H1 (cell line): ENCODE results near the gene KLKB1. TPM values are rescaled to one million over a fixed set of nuclear protein-coding genes. Genes with fewer than 3 reads are reported as not detected.
A peak's percentile ranks its signal among the peaks of the same experiment; 100 is the strongest.

ENCODE experiments used
- CTCF ChIA-PET: fragments of 300-600 bp; sonication (Branson Sonifier 250); formaldehyde crosslinking; loops from one replicate; lab custom pipeline; 2021; ENCODE audit not compliant: partially characterized antibody; lab: Charles Lee
- POLR2A ChIA-PET: fragments of 300-600 bp; sonication (Branson Sonifier 250); formaldehyde crosslinking; loops from one replicate; lab custom pipeline; 2021; ENCODE audit warnings: inconsistent platforms; ENCODE audit not compliant: partially characterized antibody; lab: Charles Lee
- DNase-seq, 2 experiments: peaks; one replicate each; pipeline versions ENCODE4 v3.0.0 to v3.0.0-alpha.2; 2010 to 2022; ENCODE audit warnings: low spot score in 2 of 2, low read depth in 1 of 2, mixed read lengths in 1 of 2
- FAIRE-seq: peaks from 2 replicates; lab custom pipeline; 2011; peaks lifted over from hg19 to GRCh38; lab: Jason Lieb, UNC
- H2AFZ ChIP-seq: 2 replicates; pipeline ENCODE4 v1.8.1; 2012; ENCODE audit warnings: low read length, inconsistent platforms
- H2AK5ac ChIP-seq: 2 replicates; pipeline ENCODE4 v1.6.1; 2013; ENCODE audit warnings: low read depth, low read length
- H2BK120ac ChIP-seq: replicated peaks from 2 replicates; pipeline ENCODE3; 2013; ENCODE audit warnings: low read depth, low read length, inconsistent platforms
- H2BK12ac ChIP-seq: 2 replicates; pipeline ENCODE4 v1.6.1; 2013; ENCODE audit warnings: low read depth, low read length
- H2BK15ac ChIP-seq: 2 replicates; pipeline ENCODE4 v1.6.1; 2013; ENCODE audit warnings: low read length
- H2BK20ac ChIP-seq: 2 replicates; pipeline ENCODE4 v1.6.1; 2013; ENCODE audit warnings: low read length
- H2BK5ac ChIP-seq: 2 replicates; pipeline ENCODE4 v1.6.1; 2013; ENCODE audit warnings: low read depth, low read length
- H3K14ac ChIP-seq: 2 replicates; pipeline ENCODE4 v1.6.1; 2013; ENCODE audit warnings: inconsistent platforms; ENCODE audit not compliant: insufficient read length
- H3K18ac ChIP-seq: 2 replicates; pipeline ENCODE4 v1.6.1; 2013; ENCODE audit warnings: low read length; ENCODE audit errors: extremely low read depth
- H3K23ac ChIP-seq: 2 replicates; pipeline ENCODE4 v1.6.1; 2013; ENCODE audit warnings: inconsistent platforms; ENCODE audit not compliant: insufficient read length
- H3K23me2 ChIP-seq: 2 replicates; pipeline ENCODE4 v1.6.1; 2013; ENCODE audit warnings: low read depth, low read length
- H3K27ac ChIP-seq: 2 replicates; pipeline ENCODE4 v1.6.1; 2011; ENCODE audit warnings: low read depth, low read length, inconsistent platforms
- H3K27me3 ChIP-seq, 4 experiments: replicated peaks in 1 of 4; 1 replicate in 1 of 4; 2 replicates in 3 of 4; pipeline versions ENCODE4 v1.6.1 to v1.8.1; 2011 to 2013; ENCODE audit warnings: low read length in 3 of 4, mild to moderate bottlenecking in 3 of 4, inconsistent platforms in 2 of 4, mixed read lengths in 2 of 4, moderate library complexity in 1 of 4; ENCODE audit not compliant: control insufficient read depth in 3 of 4, insufficient read depth in 3 of 4; ENCODE audit errors: extremely low read depth in 1 of 4
- H3K36me3 ChIP-seq, 4 experiments: 2 replicates each; pipeline versions ENCODE4 v1.6.1 to v1.8.1; 2011 to 2013; ENCODE audit warnings: mild to moderate bottlenecking in 4 of 4, low read length in 3 of 4, moderate library complexity in 2 of 4, control low read depth in 1 of 4, inconsistent platforms in 1 of 4; ENCODE audit not compliant: insufficient read depth in 4 of 4, control insufficient read depth in 2 of 4
- H3K4ac ChIP-seq: replicated peaks from 2 replicates; pipeline ENCODE3; 2013; ENCODE audit warnings: low read length, low read depth, mixed read lengths, inconsistent platforms; ENCODE audit not compliant: insufficient read length
- H3K4me1 ChIP-seq, 4 experiments: replicated peaks in 1 of 4; 1 replicate in 1 of 4; 2 replicates in 3 of 4; pipeline versions ENCODE4 v1.6.1 to v1.8.1; 2011 to 2013; ENCODE audit warnings: low read length in 3 of 4, inconsistent platforms in 2 of 4, mixed read lengths in 1 of 4; ENCODE audit not compliant: insufficient read depth in 4 of 4, control insufficient read depth in 3 of 4
- H3K4me2 ChIP-seq, 2 experiments: 2 replicates each; pipeline versions ENCODE4 v1.6.1 to v1.8.1; 2011 to 2013; ENCODE audit warnings: low read depth in 2 of 2, low read length in 2 of 2, control low read depth in 1 of 2, inconsistent platforms in 1 of 2, mild to moderate bottlenecking in 1 of 2; ENCODE audit not compliant: insufficient read depth in 1 of 2
- H3K4me3 ChIP-seq, 4 experiments: fragments of 200-600, 300-600 bp in 1 of 4; sonication (generic), shearing (Covaris generic), sonication (Bioruptor Twin) in 1 of 4; 2 replicates each; pipeline versions ENCODE4 v1.5.1 to v1.8.1; 2011 to 2016; ENCODE audit warnings: low read length in 4 of 4, low read depth in 3 of 4, control low read depth in 2 of 4, inconsistent platforms in 2 of 4, mild to moderate bottlenecking in 2 of 4, mixed read lengths in 1 of 4, moderate library complexity in 1 of 4; ENCODE audit not compliant: insufficient read depth in 2 of 4; ENCODE audit errors: extremely low read depth in 1 of 4
- H3K56ac ChIP-seq: replicated peaks from 2 replicates; pipeline ENCODE3; 2013; ENCODE audit warnings: low read depth, mild to moderate bottlenecking, mixed read lengths, low read length, inconsistent platforms; ENCODE audit not compliant: insufficient read length
- H3K79me1 ChIP-seq: 2 replicates; pipeline ENCODE4 v1.6.1; 2013; ENCODE audit warnings: low read depth, low read length, control low read depth
- H3K79me2 ChIP-seq, 2 experiments: 2 replicates each; pipeline versions ENCODE4 v1.6.1 to v1.8.1; 2012 to 2013; ENCODE audit warnings: low read length in 2 of 2, mild to moderate bottlenecking in 2 of 2, inconsistent platforms in 1 of 2; ENCODE audit not compliant: insufficient read depth in 2 of 2, control insufficient read depth in 1 of 2
- H3K9ac ChIP-seq, 4 experiments: replicated peaks in 1 of 4; 1 replicate in 1 of 4; 2 replicates in 3 of 4; pipeline versions ENCODE4 v1.6.1 to v1.8.1; 2011 to 2013; ENCODE audit warnings: low read depth in 3 of 4, low read length in 3 of 4, control low read depth in 2 of 4, mild to moderate bottlenecking in 2 of 4, moderate library complexity in 2 of 4, inconsistent platforms in 1 of 4; ENCODE audit errors: extremely low read depth in 1 of 4
- H3K9me3 ChIP-seq, 2 experiments: 2 replicates each; pipeline versions ENCODE4 v1.6.1 to v1.8.1; 2012 to 2013; ENCODE audit warnings: mild to moderate bottlenecking in 2 of 2, moderate library complexity in 2 of 2, control low read depth in 1 of 2, inconsistent platforms in 1 of 2, low read depth in 1 of 2, low read length in 1 of 2, mixed read lengths in 1 of 2; ENCODE audit not compliant: insufficient read depth in 2 of 2
- H4K20me1 ChIP-seq, 2 experiments: replicated peaks in 1 of 2; 2 replicates each; pipeline versions ENCODE3 to v1.8.1; 2011 to 2013; ENCODE audit warnings: inconsistent platforms in 2 of 2, low read length in 2 of 2, mild to moderate bottlenecking in 1 of 2; ENCODE audit not compliant: insufficient read depth in 2 of 2, control insufficient read depth in 1 of 2
- H4K5ac ChIP-seq: 2 replicates; pipeline ENCODE4 v1.6.1; 2013; ENCODE audit warnings: low read length, low read depth, mixed read lengths, inconsistent platforms; ENCODE audit not compliant: insufficient read length
- H4K8ac ChIP-seq: 2 replicates; pipeline ENCODE4 v1.8.0; 2013; ENCODE audit warnings: mild to moderate bottlenecking, moderate library complexity, low read length, inconsistent platforms; ENCODE audit not compliant: insufficient read depth; ENCODE audit errors: extremely low read depth
- H4K91ac ChIP-seq: replicated peaks from 2 replicates; pipeline ENCODE3; 2013; ENCODE audit warnings: low read length, mixed read lengths, inconsistent platforms; ENCODE audit not compliant: insufficient read length
- CHD1 ChIP-seq: IDR thresholded peaks from 2 replicates; pipeline ENCODE4 v1.6.1; 2012; ENCODE audit warnings: low read depth, low read length, improper control_type of control experiment
- CHD2 ChIP-seq: IDR thresholded peaks from 2 replicates; pipeline ENCODE4 v1.6.1; 2012; ENCODE audit warnings: low read length, improper control_type of control experiment
- EZH2 ChIP-seq: fragments of 200-600 bp; sonication (generic); IDR thresholded peaks from 2 replicates; pipeline ENCODE4 v1.7.1; 2012; ENCODE audit warnings: low read depth, mild to moderate bottlenecking, moderate library complexity, low read length, inconsistent platforms; ENCODE audit not compliant: severe bottlenecking
- SIN3A ChIP-seq, 2 experiments: IDR thresholded peaks in 1 of 2; conservative IDR thresholded peaks in 1 of 2; 2 replicates each; pipeline ENCODE4 v1.6.1; 2011 to 2012; ENCODE audit warnings: low read length in 2 of 2, improper control_type of control experiment in 1 of 2, low read depth in 1 of 2, mild to moderate bottlenecking in 1 of 2
- SIRT6 ChIP-seq: IDR thresholded peaks from one replicate; pipeline ENCODE4 v1.7.1; 2012; ENCODE audit warnings: low read length, inconsistent platforms
- TCF12 ChIP-seq: IDR thresholded peaks from 2 replicates; pipeline ENCODE4 v1.6.1; 2011; ENCODE audit warnings: low read depth, mild to moderate bottlenecking, low read length
- WGBS, 2 experiments: shearing (Covaris generic) in 1 of 2; methylation state at CpG; one replicate each; pipeline versions ENCODE4 v1.1.6 to v1.1.7; 2013 to 2015; ENCODE audit warnings: low lambda C conversion rate in 2 of 2, mixed read lengths in 2 of 2, inconsistent platforms in 1 of 2, low coverage in 1 of 2, missing lambda C conversion rate in 1 of 2; ENCODE audit not compliant: insufficient replicate concordance in 2 of 2, insufficient coverage in 1 of 2, insufficient read length in 1 of 2; ENCODE audit errors: extremely low coverage in 1 of 2, missing lambda C conversion rate in 1 of 2; 5-methylcytosine and 5-hydroxymethylcytosine counted together
- polyA plus RNA-seq, 7 experiments: library from polyadenylated mRNA; depleted of rRNA in 3 of 7; stranded (reverse) in 5 of 7; unstranded in 2 of 7; fragments of >200 nt in 5 of 7; fragments of 200-250 nt in 2 of 7; gene quantifications; 1 replicate in 5 of 7; 2 replicates in 1 of 7; 4 replicates in 1 of 7; pipeline versions ENCODE4 v1.2.1 to v1.2.3, GENCODE V29; 2011 to 2013; ENCODE audit warnings: missing spikeins in 2 of 7, mixed read lengths in 2 of 7
- total RNA-seq: library from RNA; stranded (reverse); fragmentation: NEBNext Ultra II Directional; extraction: Animal tissue kit (Norgen Biotek cat#: 25700); gene quantifications from 2 replicates; pipeline ENCODE4 v1.2.1, GENCODE V29; 2021

The KLKB1 gene
- total and polyA plus RNA-seq, 2 of the 8 experiments (the other 6 are each of a cell fraction or from before 2014, with no cell fraction given) = 12.0 to 20.9 TPM

DNA sequence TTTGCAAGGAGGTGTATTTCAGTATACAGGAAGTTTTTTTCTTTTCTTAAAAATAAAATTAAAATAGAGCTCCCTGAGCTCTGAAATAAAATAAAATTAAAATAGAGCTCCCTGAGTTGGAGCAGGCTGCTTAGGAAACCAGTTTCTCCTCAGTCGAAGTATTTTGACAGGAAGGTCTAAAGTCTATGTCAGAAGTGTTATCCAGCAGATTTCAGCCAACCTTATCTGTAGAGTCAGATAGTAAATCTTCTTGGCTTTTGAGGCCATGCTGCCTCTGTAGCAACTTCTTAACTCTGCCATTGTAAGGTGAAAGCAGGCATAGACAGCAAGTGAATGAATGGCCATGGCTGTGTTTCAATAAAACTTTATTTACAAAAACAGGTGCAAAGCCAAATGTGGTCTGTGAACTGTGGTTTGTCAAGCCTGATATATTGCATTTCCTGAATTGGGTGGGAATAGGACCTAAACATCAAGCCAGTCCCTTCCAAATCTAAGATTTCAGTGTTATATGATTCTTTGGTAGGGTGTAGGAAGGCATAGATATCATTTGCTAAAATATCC, 9.5 kb upstream of the KLKB1 start:
- ChIA-PET POLR2A (interaction anchor here (1.9 kb wide), 1 partner anchor 32 kb away, joined by 5 read pairs; no protein-coding TSS in a partner anchor), CTCF (interaction anchor here (0.8 to 1.5 kb wide), 3 partner anchors 16 to 392 kb away, joined by 3 to 4 read pairs (median 4); no protein-coding TSS in a partner anchor)
- Histone ChIP-seq H2BK15ac (no peak overlapping the region), H2AFZ (peak overlapping the region; percentile 63; the same call in 1 of the 2 replicates), H3K4me2 (no peak overlapping the region), H3K14ac (no peak overlapping the region), H2BK12ac (no peak overlapping the region), H3K4me3 (no peak overlapping the region), H4K8ac (no peak overlapping the region), H4K5ac (no peak overlapping the region), H4K91ac (no peak overlapping the region), H4K20me1 (no peaks in the 10 kb centered on the region), H3K4me1 (no peaks in the 10 kb centered on the region), H3K27me3 (no peaks in the 10 kb centered on the region; a peak in 2 of 7 replicates), H2AK5ac (no peak overlapping the region), H3K36me3 (no peaks in the 10 kb centered on the region; a peak in 1 of 8 replicates), H3K79me2 (no peaks in the 10 kb centered on the region), H2BK20ac (no peak overlapping the region), H3K27ac (no peak overlapping the region), H3K9ac (no peak overlapping the region), H3K56ac (no peak overlapping the region), H3K4ac (no peak overlapping the region), H3K23ac (no peak overlapping the region), H2BK120ac (no peak overlapping the region), H3K9me3 (no peaks in the 10 kb centered on the region), H3K79me1 (no peaks in the 10 kb centered on the region), H3K18ac (no peak overlapping the region), H2BK5ac (no peak overlapping the region), H3K23me2 (no peaks in the 10 kb centered on the region)
- DNase-seq (no peak), FAIRE-seq (no peak)
- 80% methylated on average over 1 of the region's 1 CpG; no CpG with 5 or more reads in 1 of the 2 experiments for WGBS, 2 experiments
- no peak for TF ChIP-seq EZH2
- no peak for TF ChIP-seq SIN3A (conservative IDR thresholded peaks at IDR 0.05 in 1 of 2, IDR thresholded peaks at IDR 0.05 in 1 of 2; ENCODE audit: low read depth in 1 of 2, low read length in 2 of 2)
- TF ChIP-seq CHD2 = no peak
- TF ChIP-seq SIRT6 = no peak
- no peak for TF ChIP-seq TCF12
- TF ChIP-seq CHD1 = no peak
